Gastrocnemius medialis (tissue), 4 donors: Measurements from ENCODE around the gene ZNF414. TPM values are rescaled to one million over a fixed set of nuclear protein-coding genes. Genes with fewer than 3 reads are reported as not detected.

ENCODE experiments used
- ATAC-seq, 2 donors: fragments of 150-250 bp; one replicate each; pipeline ENCODE4 v1.9.1; 2016
- DNase-seq, 2 donors: peaks; one replicate each; pipeline ENCODE4 v3.0.0-alpha.2; 2019
- H3K27ac ChIP-seq, 4 donors: fragments of 200-600 bp; sonication (generic); 1 replicate in 1 of 4; 2 replicates in 3 of 4; pipeline ENCODE4 v1.5.1; 2016 to 2018; ENCODE audit warnings: mild to moderate bottlenecking in 2 of 4, moderate library complexity in 1 of 4
- H3K27me3 ChIP-seq, 3 donors: fragments of 200-600 bp; sonication (generic) in 2 of 3; 1 replicate in 1 of 3; 2 replicates in 2 of 3; pipeline versions ENCODE4 v1.5.1 to v1.6.0; 2016 to 2019; ENCODE audit warnings: mild to moderate bottlenecking in 1 of 3, moderate library complexity in 1 of 3
- H3K36me3 ChIP-seq, 2 donors: fragments of 200-600 bp; sonication (generic) in 1 of 2; one replicate each; pipeline ENCODE4 v1.5.1; 2017 to 2018
- H3K4me1 ChIP-seq, 2 donors: fragments of 200-600 bp; sonication (generic) in 1 of 2; one replicate each; pipeline ENCODE4 v1.5.1; 2016 to 2017; ENCODE audit warnings: mild to moderate bottlenecking in 2 of 2
- H3K4me3 ChIP-seq, 4 donors: fragments of 200-600 bp; sonication (generic) in 3 of 4; 1 replicate in 1 of 4; 2 replicates in 3 of 4; pipeline ENCODE4 v1.5.1; 2016 to 2019; ENCODE audit warnings: mild to moderate bottlenecking in 2 of 4
- H3K9me3 ChIP-seq, 3 donors: fragments of 200-600 bp; sonication (generic) in 2 of 3; 1 replicate in 1 of 3; 2 replicates in 2 of 3; pipeline ENCODE4 v1.5.1; 2016 to 2019
- POLR2A ChIP-seq, 2 donors: fragments of 450-650 bp; IDR thresholded peaks; one replicate each; pipeline ENCODE4 v1.6.1; 2017; ENCODE audit warnings: antibody characterized with exemption in 2 of 2, mild to moderate bottlenecking in 2 of 2, moderate library complexity in 2 of 2
- in situ Hi-C, 4 donors: fragments of 200-750 bp; cut with MboI; loops; one replicate each; pipeline versions ENCODE4 v1.15.0 to v1.8.0; 2017; ENCODE audit warnings: low sequenced_read_pairs in 4 of 4
- intact Hi-C: fragments of 100-400 bp; cut with DNase I; formaldehyde crosslinking; loops from one replicate; pipeline ENCODE4 v1.15.1; 2023; ENCODE audit warnings: low total_unique reads
- total RNA-seq, 4 donors: library from RNA; depleted of rRNA; stranded (reverse); fragments of >200 nt; gene quantifications; one replicate each; pipeline versions ENCODE4 v1.1.0 to v1.2.3, GENCODE V29; 2016
- TF ChIP-seq, protein P1 (sequence below), 5 experiments: fragments of 450-650 bp in 3 of 5; fragments of 200-600 bp in 2 of 5; sonication (generic) in 2 of 5; IDR thresholded peaks in 4 of 5; conservative IDR thresholded peaks in 1 of 5; 1 replicate in 4 of 5; 2 replicates in 1 of 5; pipeline ENCODE4 v1.5.1; 2016 to 2019; ENCODE audit warnings: antibody characterized with exemption in 5 of 5, mild to moderate bottlenecking in 3 of 5, moderate library complexity in 3 of 5

Gene ZNF414
- total RNA-seq, 4 donors from 2014 or later: 4.7 to 13.3 (median 6.9) TPM

DNA sequence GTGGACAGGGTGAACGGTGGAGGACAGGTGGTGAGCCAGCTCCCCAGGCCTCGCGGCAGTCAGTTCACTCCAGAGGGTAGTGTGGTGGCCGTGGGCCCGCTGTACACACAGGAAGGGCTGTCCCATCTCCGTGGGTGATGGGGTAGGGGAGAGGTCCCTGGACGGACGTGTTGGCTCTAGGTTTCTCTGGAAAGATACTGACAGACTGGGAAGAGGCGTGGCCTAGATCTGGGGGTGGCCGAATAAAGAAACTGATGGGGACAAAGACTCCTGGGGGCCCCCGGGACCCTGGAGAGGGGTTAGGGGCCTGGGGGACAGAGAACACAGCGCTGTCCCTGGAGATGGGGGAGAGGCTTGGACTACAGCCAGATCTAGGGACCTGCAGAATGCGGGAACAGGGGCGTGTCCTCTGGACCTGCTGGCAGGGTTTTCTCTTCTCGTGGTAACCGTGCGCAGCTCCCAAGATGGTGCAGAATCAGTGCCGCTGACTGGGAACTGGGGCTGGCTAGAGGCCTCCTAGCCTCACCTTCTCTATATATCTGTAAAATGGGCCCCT, 7.5 kb downstream of the ZNF414 start:
- in situ Hi-C loops (loop anchor here (5.0 to 10.0 kb wide), 4 partner anchors 89 to 152 kb away; partner anchors contain the start of gene MARCHF2 (in 3 of the 4)), intact Hi-C loops (loop anchor here (1.0 to 2.0 kb wide), 3 partner anchors 50 to 152 kb away; partner anchors contain the start of gene MARCHF2)
- Histone ChIP-seq H3K27ac (peak overlapping the region; percentile 71 to 80 (median 72)), H3K9me3 (no peaks in the 10 kb centered on the region), H3K27me3 (no peaks in the 10 kb centered on the region), H3K4me3 (peak overlapping the region; percentile 55 to 71 (median 68)), H3K36me3 (no peaks in the 10 kb centered on the region), H3K4me1 (peaks cover 5 to 11% of the 10 kb centered on the region in 2 donors)
- ATAC-seq: peak; percentile 43 to 51
- no peak for DNase-seq
- no peak for TF ChIP-seq POLR2A (IDR thresholded peaks at IDR 0.05)
- TF ChIP-seq, protein P1, sequence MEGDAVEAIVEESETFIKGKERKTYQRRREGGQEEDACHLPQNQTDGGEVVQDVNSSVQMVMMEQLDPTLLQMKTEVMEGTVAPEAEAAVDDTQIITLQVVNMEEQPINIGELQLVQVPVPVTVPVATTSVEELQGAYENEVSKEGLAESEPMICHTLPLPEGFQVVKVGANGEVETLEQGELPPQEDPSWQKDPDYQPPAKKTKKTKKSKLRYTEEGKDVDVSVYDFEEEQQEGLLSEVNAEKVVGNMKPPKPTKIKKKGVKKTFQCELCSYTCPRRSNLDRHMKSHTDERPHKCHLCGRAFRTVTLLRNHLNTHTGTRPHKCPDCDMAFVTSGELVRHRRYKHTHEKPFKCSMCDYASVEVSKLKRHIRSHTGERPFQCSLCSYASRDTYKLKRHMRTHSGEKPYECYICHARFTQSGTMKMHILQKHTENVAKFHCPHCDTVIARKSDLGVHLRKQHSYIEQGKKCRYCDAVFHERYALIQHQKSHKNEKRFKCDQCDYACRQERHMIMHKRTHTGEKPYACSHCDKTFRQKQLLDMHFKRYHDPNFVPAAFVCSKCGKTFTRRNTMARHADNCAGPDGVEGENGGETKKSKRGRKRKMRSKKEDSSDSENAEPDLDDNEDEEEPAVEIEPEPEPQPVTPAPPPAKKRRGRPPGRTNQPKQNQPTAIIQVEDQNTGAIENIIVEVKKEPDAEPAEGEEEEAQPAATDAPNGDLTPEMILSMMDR (IDR thresholded peaks at IDR 0.05 in 4 of 5, conservative IDR thresholded peaks at IDR 0.05 in 1 of 5): peak in 1 of 5 experiments; percentile 32

DNA sequence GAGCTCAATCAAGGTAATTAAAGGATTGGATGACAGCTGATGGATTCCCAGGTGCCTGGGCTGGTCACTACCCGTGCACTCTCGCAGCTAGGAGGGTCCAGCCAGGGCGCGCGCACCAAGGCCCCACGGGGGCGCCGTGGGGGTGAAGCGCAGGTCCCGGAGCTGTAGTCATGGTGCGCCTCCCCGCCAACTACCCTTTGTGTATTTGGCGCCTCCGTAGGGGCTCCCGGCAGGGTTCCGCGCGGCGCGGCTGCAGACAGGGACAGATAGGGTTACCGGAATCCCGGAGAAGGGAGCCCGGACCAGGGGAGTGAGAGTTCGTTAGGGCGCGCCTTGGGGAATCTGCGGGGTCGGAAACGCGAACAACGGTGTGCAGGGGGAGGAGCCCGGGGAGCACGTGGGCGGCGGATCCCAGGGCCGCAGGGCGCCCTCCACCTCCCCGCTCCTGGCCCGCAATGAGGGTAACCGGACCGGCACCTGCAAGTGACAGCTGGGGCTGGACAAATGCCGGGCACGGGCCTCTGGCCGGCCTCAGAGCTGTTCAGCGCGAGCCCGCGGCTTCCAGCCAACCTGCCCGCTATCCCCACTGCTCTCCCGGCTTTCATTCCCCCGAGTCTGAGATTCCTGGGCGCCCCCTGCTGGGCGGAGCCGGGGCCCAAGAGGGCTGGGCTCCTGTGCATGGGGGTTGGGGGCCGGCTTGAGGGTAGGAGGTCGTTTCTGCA, 8.1 kb downstream of the ZNF414 start:
- Histone ChIP-seq H3K4me3 (peak overlapping the region; percentile 55 to 71 (median 68)), H3K4me1 (peaks cover 5 to 11% of the 10 kb centered on the region in 2 donors), H3K9me3 (no peaks in the 10 kb centered on the region), H3K36me3 (no peaks in the 10 kb centered on the region), H3K27ac (peak overlapping the region; percentile 71 to 80 (median 72)), H3K27me3 (no peaks in the 10 kb centered on the region)
- DNase-seq (peak; percentile 61 to 88), ATAC-seq (peak; percentile 90 to 91)
- intact Hi-C loops: loop anchor here (1.0 to 2.0 kb wide), 3 partner anchors 49 to 152 kb away; partner anchors contain the start of gene MARCHF2
- in situ Hi-C loops: loop anchor here (5.0 to 10.0 kb wide), 4 partner anchors 89 to 151 kb away; partner anchors contain the start of gene MARCHF2 (in 3 of the 4)
- TF ChIP-seq, protein P1 (IDR thresholded peaks at IDR 0.05 in 4 of 5, conservative IDR thresholded peaks at IDR 0.05 in 1 of 5): peak; percentile 77 to 93 (median 91)
- peak; percentile 31 to 48 for TF ChIP-seq POLR2A (IDR thresholded peaks at IDR 0.05)

DNA sequence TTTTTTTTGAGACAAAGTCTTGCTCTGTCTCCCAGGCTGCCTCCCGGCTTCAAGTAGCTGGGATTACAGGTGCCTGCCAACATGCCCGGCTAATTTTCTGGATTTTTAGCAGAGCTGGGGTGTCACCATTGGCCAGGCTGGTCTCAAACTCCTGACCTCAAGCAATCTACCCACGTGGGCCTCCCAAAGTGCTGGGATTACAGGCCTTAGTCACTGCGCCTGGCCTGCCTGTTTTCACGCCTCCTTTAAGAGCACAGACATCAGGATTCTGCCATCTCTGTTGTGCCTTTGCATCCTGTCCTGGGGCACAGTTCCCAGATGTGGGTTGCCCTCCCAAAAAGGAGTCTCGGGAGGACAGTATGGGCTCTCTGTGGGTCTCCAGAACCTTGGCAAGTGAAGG, 9.0 kb downstream of the ZNF414 start:
- Histone ChIP-seq H3K27ac (no peak overlapping the region), H3K36me3 (no peaks in the 10 kb centered on the region), H3K4me3 (no peak overlapping the region), H3K4me1 (peaks cover 5 to 11% of the 10 kb centered on the region in 2 donors), H3K27me3 (no peaks in the 10 kb centered on the region), H3K9me3 (no peaks in the 10 kb centered on the region)
- no peak for TF ChIP-seq POLR2A (IDR thresholded peaks at IDR 0.05)
- TF ChIP-seq, protein P1 (IDR thresholded peaks at IDR 0.05 in 4 of 5, conservative IDR thresholded peaks at IDR 0.05 in 1 of 5): no peak
- ATAC-seq (no peak), DNase-seq (no peak)
- intact Hi-C loops: no loop called here
- in situ Hi-C loops: loop anchor here (5.0 to 10.0 kb wide), 4 partner anchors 88 to 150 kb away; partner anchors contain the start of gene MARCHF2 (in 3 of the 4)

DNA sequence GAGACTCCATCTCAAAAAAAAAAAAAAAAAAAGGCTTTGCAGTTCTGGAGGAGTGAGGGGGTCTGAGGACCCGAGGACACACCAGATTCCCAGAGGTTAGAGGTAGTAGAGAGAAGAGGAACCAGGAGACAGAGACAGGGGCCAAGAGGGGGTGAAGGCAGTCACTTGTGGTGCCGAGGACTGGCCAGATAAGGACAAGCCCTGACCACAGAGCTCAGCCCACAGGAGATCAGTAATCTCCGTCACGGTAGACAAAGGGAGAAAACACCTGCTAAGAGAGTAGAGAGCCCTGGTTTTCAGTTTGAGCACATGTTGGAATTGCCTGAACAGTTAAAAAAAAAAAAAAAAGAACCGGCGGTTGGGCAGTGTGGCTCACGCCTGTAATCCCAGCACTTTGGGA, 9.8 kb downstream of the ZNF414 start:
- ATAC-seq (no peak), DNase-seq (no peak)
- Histone ChIP-seq H3K4me3 (no peak overlapping the region), H3K27me3 (no peaks in the 10 kb centered on the region), H3K36me3 (no peaks in the 10 kb centered on the region), H3K27ac (no peak overlapping the region), H3K4me1 (peaks cover 5 to 11% of the 10 kb centered on the region in 2 donors), H3K9me3 (no peaks in the 10 kb centered on the region)
- in situ Hi-C loops (loop anchor here in 3 of 4 donors (10.0 kb wide), 2 partner anchors 89 to 149 kb away; partner anchors contain the start of gene MARCHF2 (in 2 of the 3)), intact Hi-C loops (no loop called here)
- TF ChIP-seq, protein P1 (IDR thresholded peaks at IDR 0.05 in 4 of 5, conservative IDR thresholded peaks at IDR 0.05 in 1 of 5): no peak
- no peak for TF ChIP-seq POLR2A (IDR thresholded peaks at IDR 0.05)
